HCT116 (cell line): Measurements from ENCODE around the gene RBFOX2. TPM values are rescaled to one million over a fixed set of nuclear protein-coding genes. Genes with fewer than 3 reads are reported as not detected.

ENCODE experiments used
- ATAC-seq: fragments of 200-7000 bp; cut with Tn5 transposase; 2 replicates; pipeline ENCODE4 v1.9.1; 2020; ENCODE audit warnings: mild to moderate bottlenecking, moderate library complexity
- BruUV-seq: library from RNA; stranded (reverse); fragments of 400-500 nt; replicated peaks from 2 replicates; lab custom pipeline; 2021; lab: Mats Ljungman, UMichigan
- CTCF ChIA-PET: fragments of 300-600 bp; sonication (Branson Sonifier 250); formaldehyde crosslinking; loops from one replicate; lab custom pipeline; 2021; ENCODE audit warnings: antibody characterized with exemption; lab: Charles Lee
- POLR2A ChIA-PET: fragments of 300-600, 350-600 bp; sonication (Branson Sonifier 250); formaldehyde crosslinking; loops from one replicate; lab custom pipeline; 2021; ENCODE audit warnings: antibody characterized with exemption; lab: Charles Lee
- RAD21 ChIA-PET, 2 experiments: fragments of 300-600 bp; sonication (Branson Sonifier 250); formaldehyde crosslinking; loops; one replicate each; lab custom pipeline; 2023; ENCODE audit warnings: low total read pairs in 2 of 2; ENCODE audit not compliant: uncharacterized antibody in 2 of 2, unreplicated experiment in 2 of 2, low non-redundant PET in 1 of 2; lab: Charles Lee
- DNase-seq: peaks from one replicate; pipeline ENCODE4 v3.0.0-alpha.2; 2010; ENCODE audit warnings: low read depth, low spot score
- H2AFZ ChIP-seq: fragments of 200-600 bp; shearing (Covaris generic), sonication (generic); 2 replicates; pipeline ENCODE4 v1.6.1; 2017; ENCODE audit warnings: low read depth, mixed run types, mixed read lengths, antibody characterized with exemption, low read length; ENCODE audit not compliant: poor library complexity, severe bottlenecking
- H3K27ac ChIP-seq: 2 replicates; pipeline ENCODE4 v1.5.1; 2012; ENCODE audit warnings: low read depth, low read length
- H3K27me3 ChIP-seq: fragments of 200-600 bp; sonication (generic); 2 replicates; pipeline ENCODE4 v1.6.1; 2016; ENCODE audit warnings: mixed run types, low read length, mixed read lengths; ENCODE audit not compliant: insufficient read depth
- H3K36me3 ChIP-seq, 2 experiments: fragments of 200-500 bp in 1 of 2; fragments of 200-600 bp in 1 of 2; sonication (Bioruptor generic) in 1 of 2; sonication (generic) in 1 of 2; 2 replicates each; pipeline versions ENCODE4 v1.5.1 to v1.6.1; 2014 to 2016; ENCODE audit warnings: low read length in 2 of 2, inconsistent platforms in 1 of 2, mixed read lengths in 1 of 2, mixed run types in 1 of 2; ENCODE audit not compliant: insufficient read depth in 2 of 2, control insufficient read depth in 1 of 2
- H3K4me1 ChIP-seq, 2 experiments: fragments of 200-600 bp in 1 of 2; sonication (generic) in 1 of 2; 2 replicates each; pipeline versions ENCODE4 v1.5.1 to v1.6.1; 2012 to 2017; ENCODE audit warnings: low read length in 2 of 2, inconsistent platforms in 1 of 2, mild to moderate bottlenecking in 1 of 2, mixed read lengths in 1 of 2, mixed run types in 1 of 2, moderate library complexity in 1 of 2; ENCODE audit not compliant: insufficient read depth in 2 of 2, control insufficient read depth in 1 of 2
- H3K4me2 ChIP-seq: fragments of 200-600 bp; sonication (generic); 2 replicates; pipeline ENCODE4 v1.6.1; 2017; ENCODE audit warnings: mixed run types, low read length, mixed read lengths
- H3K4me3 ChIP-seq, 2 experiments: fragments of 200-600 bp in 1 of 2; sonication (generic) in 1 of 2; replicated peaks in 1 of 2; 2 replicates each; pipeline ENCODE4 v1.5.1; 2011 to 2016; ENCODE audit warnings: low read length in 2 of 2, control low read depth in 1 of 2, low read depth in 1 of 2, mild to moderate bottlenecking in 1 of 2, mixed read lengths in 1 of 2, mixed run types in 1 of 2
- H3K79me2 ChIP-seq: fragments of 200-600 bp; sonication (generic); 2 replicates; pipeline ENCODE4 v1.6.1; 2017; ENCODE audit warnings: mild to moderate bottlenecking, mixed run types, low read length, moderate library complexity, mixed read lengths; ENCODE audit not compliant: insufficient read depth
- H3K9ac ChIP-seq: fragments of 200-600 bp; sonication (generic); 2 replicates; pipeline ENCODE4 v1.6.1; 2016; ENCODE audit warnings: low read length, mixed read lengths
- H3K9me2 ChIP-seq: fragments of 200-600 bp; sonication (generic), shearing (Covaris generic); 2 replicates; pipeline ENCODE4 v1.6.1; 2017; ENCODE audit warnings: mixed run types, mild to moderate bottlenecking, moderate library complexity; ENCODE audit not compliant: insufficient read depth
- H3K9me3 ChIP-seq, 2 experiments: fragments of 200-500 bp in 1 of 2; fragments of 200-600 bp in 1 of 2; sonication (Bioruptor generic) in 1 of 2; sonication (generic) in 1 of 2; 2 replicates each; pipeline ENCODE4 v1.6.1; 2014 to 2017; ENCODE audit warnings: low read length in 2 of 2, mixed read lengths in 2 of 2, inconsistent platforms in 1 of 2, low read depth in 1 of 2, mild to moderate bottlenecking in 1 of 2, mixed run types in 1 of 2, moderate library complexity in 1 of 2; ENCODE audit not compliant: control insufficient read depth in 1 of 2, insufficient read depth in 1 of 2
- H4K20me1 ChIP-seq: fragments of 200-600 bp; sonication (generic), shearing (Covaris generic); 2 replicates; pipeline ENCODE4 v1.6.1; 2017; ENCODE audit warnings: mixed run types, mild to moderate bottlenecking, moderate library complexity; ENCODE audit not compliant: insufficient read depth
- CBX3 ChIP-seq: IDR thresholded peaks from 2 replicates; pipeline ENCODE4 v1.6.1; 2012; ENCODE audit warnings: low read depth
- CEBPB ChIP-seq: IDR thresholded peaks from 2 replicates; pipeline ENCODE4 v1.6.1; 2012; ENCODE audit warnings: low read depth
- POLR2A ChIP-seq: IDR thresholded peaks from 2 replicates; pipeline ENCODE4 v1.7.0; 2011; ENCODE audit warnings: borderline replicate concordance; ENCODE audit not compliant: insufficient read depth, insufficient read length; ENCODE audit errors: extremely low read depth
- SIN3A ChIP-seq: IDR thresholded peaks from 2 replicates; pipeline ENCODE4 v1.6.1; 2012; ENCODE audit warnings: low read depth
- SP1 ChIP-seq: IDR thresholded peaks from 2 replicates; pipeline ENCODE4 v1.6.1; 2012; ENCODE audit warnings: low read depth
- ZNF274 ChIP-seq: fragments of 200-500 bp; sonication (Bioruptor generic); IDR thresholded peaks from 2 replicates; pipeline ENCODE4 v1.6.1; 2014; ENCODE audit warnings: mild to moderate bottlenecking, low read depth, low read length, inconsistent platforms
- intact Hi-C: fragments of 100-400 bp; cut with micrococcal nuclease; formaldehyde crosslinking; loops from 2 replicates; pipeline ENCODE4 v1.10.0; 2022
- total RNA-seq: library from RNA; stranded (reverse); gene quantifications from one replicate; pipeline ENCODE4 v1.2.1, GENCODE V29; 2021; ENCODE audit not compliant: unreplicated experiment
- TF ChIP-seq, protein P1 (sequence below): IDR thresholded peaks from 2 replicates; pipeline ENCODE4 v1.6.1; 2012; ENCODE audit warnings: low read depth
- TF ChIP-seq, protein P2 (sequence below), 3 experiments: fragments of 200-600 bp in 1 of 3; sonication (generic) in 1 of 3; IDR thresholded peaks in 2 of 3; conservative IDR thresholded peaks in 1 of 3; 2 replicates each; pipeline ENCODE4 v1.5.1; 2012 to 2017; ENCODE audit warnings: low read depth in 2 of 3, low read length in 2 of 3, antibody characterized with exemption in 1 of 3, borderline replicate concordance in 1 of 3, control low read depth in 1 of 3, mild to moderate bottlenecking in 1 of 3, mixed read lengths in 1 of 3, mixed run types in 1 of 3, moderate library complexity in 1 of 3; ENCODE audit not compliant: insufficient read depth in 1 of 3
- TF ChIP-seq, protein P3 (sequence below): IDR thresholded peaks from 2 replicates; pipeline ENCODE4 v1.6.1; 2011; ENCODE audit warnings: mild to moderate bottlenecking, low read length, moderate library complexity; ENCODE audit not compliant: insufficient replicate concordance; ENCODE audit errors: extremely low read depth

RBFOX2 gene
- total RNA-seq, 1 experiment from 2014 or later: 83.9 TPM

DNA sequence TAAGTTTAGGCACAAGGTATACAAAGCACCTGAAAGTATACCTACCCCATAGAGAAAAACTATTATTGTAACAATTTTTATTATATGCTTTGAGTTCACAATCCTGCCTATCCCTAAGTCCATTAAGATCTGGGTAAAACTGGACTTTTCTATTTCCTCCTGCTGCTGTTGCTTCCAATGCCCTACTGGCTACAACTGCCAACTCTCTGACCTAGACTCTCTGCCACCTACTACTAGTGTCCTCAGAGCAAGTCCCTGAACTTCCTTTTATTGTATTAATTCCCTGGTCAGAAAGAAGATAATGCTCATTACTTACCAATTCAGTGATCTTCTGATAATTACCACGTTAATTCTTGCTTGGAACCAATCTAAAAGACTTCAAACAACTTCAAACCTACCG is 70.3 kb downstream of the RBFOX2 start (continued):
- TF ChIP-seq, protein P1, sequence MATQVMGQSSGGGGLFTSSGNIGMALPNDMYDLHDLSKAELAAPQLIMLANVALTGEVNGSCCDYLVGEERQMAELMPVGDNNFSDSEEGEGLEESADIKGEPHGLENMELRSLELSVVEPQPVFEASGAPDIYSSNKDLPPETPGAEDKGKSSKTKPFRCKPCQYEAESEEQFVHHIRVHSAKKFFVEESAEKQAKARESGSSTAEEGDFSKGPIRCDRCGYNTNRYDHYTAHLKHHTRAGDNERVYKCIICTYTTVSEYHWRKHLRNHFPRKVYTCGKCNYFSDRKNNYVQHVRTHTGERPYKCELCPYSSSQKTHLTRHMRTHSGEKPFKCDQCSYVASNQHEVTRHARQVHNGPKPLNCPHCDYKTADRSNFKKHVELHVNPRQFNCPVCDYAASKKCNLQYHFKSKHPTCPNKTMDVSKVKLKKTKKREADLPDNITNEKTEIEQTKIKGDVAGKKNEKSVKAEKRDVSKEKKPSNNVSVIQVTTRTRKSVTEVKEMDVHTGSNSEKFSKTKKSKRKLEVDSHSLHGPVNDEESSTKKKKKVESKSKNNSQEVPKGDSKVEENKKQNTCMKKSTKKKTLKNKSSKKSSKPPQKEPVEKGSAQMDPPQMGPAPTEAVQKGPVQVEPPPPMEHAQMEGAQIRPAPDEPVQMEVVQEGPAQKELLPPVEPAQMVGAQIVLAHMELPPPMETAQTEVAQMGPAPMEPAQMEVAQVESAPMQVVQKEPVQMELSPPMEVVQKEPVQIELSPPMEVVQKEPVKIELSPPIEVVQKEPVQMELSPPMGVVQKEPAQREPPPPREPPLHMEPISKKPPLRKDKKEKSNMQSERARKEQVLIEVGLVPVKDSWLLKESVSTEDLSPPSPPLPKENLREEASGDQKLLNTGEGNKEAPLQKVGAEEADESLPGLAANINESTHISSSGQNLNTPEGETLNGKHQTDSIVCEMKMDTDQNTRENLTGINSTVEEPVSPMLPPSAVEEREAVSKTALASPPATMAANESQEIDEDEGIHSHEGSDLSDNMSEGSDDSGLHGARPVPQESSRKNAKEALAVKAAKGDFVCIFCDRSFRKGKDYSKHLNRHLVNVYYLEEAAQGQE: no peak
- TF ChIP-seq, protein P2, sequence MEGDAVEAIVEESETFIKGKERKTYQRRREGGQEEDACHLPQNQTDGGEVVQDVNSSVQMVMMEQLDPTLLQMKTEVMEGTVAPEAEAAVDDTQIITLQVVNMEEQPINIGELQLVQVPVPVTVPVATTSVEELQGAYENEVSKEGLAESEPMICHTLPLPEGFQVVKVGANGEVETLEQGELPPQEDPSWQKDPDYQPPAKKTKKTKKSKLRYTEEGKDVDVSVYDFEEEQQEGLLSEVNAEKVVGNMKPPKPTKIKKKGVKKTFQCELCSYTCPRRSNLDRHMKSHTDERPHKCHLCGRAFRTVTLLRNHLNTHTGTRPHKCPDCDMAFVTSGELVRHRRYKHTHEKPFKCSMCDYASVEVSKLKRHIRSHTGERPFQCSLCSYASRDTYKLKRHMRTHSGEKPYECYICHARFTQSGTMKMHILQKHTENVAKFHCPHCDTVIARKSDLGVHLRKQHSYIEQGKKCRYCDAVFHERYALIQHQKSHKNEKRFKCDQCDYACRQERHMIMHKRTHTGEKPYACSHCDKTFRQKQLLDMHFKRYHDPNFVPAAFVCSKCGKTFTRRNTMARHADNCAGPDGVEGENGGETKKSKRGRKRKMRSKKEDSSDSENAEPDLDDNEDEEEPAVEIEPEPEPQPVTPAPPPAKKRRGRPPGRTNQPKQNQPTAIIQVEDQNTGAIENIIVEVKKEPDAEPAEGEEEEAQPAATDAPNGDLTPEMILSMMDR (IDR thresholded peaks at IDR 0.05 in 2 of 3, conservative IDR thresholded peaks at IDR 0.05 in 1 of 3; ENCODE audit: borderline replicate concordance in 1 of 3, insufficient read depth in 1 of 3, low read depth in 2 of 3, low read length in 2 of 3): no peak

DNA sequence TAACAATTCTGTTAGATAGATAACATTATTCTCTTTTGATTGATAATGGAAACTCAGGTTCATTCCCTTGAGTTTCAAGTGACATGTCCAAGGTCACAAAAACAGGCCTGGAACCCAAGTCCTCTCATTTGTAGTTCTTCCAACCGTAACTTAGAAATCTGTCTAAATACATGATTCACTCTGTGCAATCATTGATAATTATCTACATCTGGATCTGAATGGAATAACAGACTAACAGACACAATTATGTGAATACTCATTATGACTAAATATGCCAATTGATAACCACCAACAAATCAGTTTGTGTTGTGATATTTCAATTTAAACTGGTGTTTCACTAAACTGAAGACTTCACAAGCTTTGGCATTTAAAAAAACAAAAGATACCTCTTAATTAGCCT is 71.0 kb downstream of the RBFOX2 start:
- Histone ChIP-seq H2AFZ (no peak overlapping the region), H4K20me1 (peaks cover 15% of the 10 kb centered on the region; the same call in 1 of the 2 replicates), H3K9me2 (no peaks in the 10 kb centered on the region), H3K27me3 (no peaks in the 10 kb centered on the region), H3K9ac (no peak overlapping the region), H3K4me1 (peaks cover 7 to 14% of the 10 kb centered on the region in 2 experiments), H3K4me2 (no peak overlapping the region), H3K4me3 (no peak overlapping the region), H3K36me3 (no peaks in the 10 kb centered on the region), H3K9me3 (no peaks in the 10 kb centered on the region), H3K27ac (no peak overlapping the region), H3K79me2 (peaks cover 63% of the 10 kb centered on the region)
- intact Hi-C loops: no loop called here
- no peak for DNase-seq
- no peak for ATAC-seq
- BruUV-seq: no TSS peak
- POLR2A ChIA-PET: no interaction called here
- no peak for TF ChIP-seq CEBPB
- TF ChIP-seq SP1: no peak
- TF ChIP-seq CBX3: no peak
- TF ChIP-seq, protein P2 (IDR thresholded peaks at IDR 0.05 in 2 of 3, conservative IDR thresholded peaks at IDR 0.05 in 1 of 3; ENCODE audit: borderline replicate concordance in 1 of 3, insufficient read depth in 1 of 3, low read depth in 2 of 3, low read length in 2 of 3): no peak
- TF ChIP-seq SIN3A: no peak
- no peak for TF ChIP-seq POLR2A
- TF ChIP-seq ZNF274: no peak
- TF ChIP-seq, protein P3, sequence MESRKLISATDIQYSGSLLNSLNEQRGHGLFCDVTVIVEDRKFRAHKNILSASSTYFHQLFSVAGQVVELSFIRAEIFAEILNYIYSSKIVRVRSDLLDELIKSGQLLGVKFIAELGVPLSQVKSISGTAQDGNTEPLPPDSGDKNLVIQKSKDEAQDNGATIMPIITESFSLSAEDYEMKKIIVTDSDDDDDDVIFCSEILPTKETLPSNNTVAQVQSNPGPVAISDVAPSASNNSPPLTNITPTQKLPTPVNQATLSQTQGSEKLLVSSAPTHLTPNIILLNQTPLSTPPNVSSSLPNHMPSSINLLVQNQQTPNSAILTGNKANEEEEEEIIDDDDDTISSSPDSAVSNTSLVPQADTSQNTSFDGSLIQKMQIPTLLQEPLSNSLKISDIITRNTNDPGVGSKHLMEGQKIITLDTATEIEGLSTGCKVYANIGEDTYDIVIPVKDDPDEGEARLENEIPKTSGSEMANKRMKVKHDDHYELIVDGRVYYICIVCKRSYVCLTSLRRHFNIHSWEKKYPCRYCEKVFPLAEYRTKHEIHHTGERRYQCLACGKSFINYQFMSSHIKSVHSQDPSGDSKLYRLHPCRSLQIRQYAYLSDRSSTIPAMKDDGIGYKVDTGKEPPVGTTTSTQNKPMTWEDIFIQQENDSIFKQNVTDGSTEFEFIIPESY: no peak
- CTCF ChIA-PET: no interaction called here
- RAD21 ChIA-PET: no interaction called here
